Measurements from ENCODE around the gene DELE1.

DELE1 gene

GRCh38 chr5:141960449-141961323, 37.0 kb downstream of the DELE1 start:
- peak; percentile 29 for DNase-seq

GRCh38 chr5:141961466-141961865, 37.8 kb downstream of the DELE1 start:
- no peak for DNase-seq

- DNase-seq = no peak
Observed at GRCh38 chr5:141963701-141964100, 40.0 kb downstream of the DELE1 start.

GRCh38 chr5:141965071-141965470, 41.4 kb downstream of the DELE1 start:
- DNase-seq = no peak

- no peak for DNase-seq
Observed at GRCh38 chr5:141966275-141966962, 42.7 kb downstream of the DELE1 start.

- DNase-seq = no peak
Observed at GRCh38 chr5:141966963-141967333, 43.3 kb downstream of the DELE1 start.

GRCh38 chr5:141968914-141969608, 45.4 kb downstream of the DELE1 start, which contains the start of gene RNF14:
RNF14 (plus strand) TSS chr5:141969105; CDS start chr5:141973589, 4,484 bp downstream.
- DNase-seq = peak; percentile 30

- no peak for DNase-seq
Observed at GRCh38 chr5:141969783-141970771, 46.4 kb downstream of the DELE1 start.

GRCh38 chr5:141973871-141974595, 50.4 kb downstream of the DELE1 start:
- no peak for DNase-seq

- no peak for DNase-seq
Observed at GRCh38 chr5:141976176-141976575, 52.5 kb downstream of the DELE1 start.

GRCh38 chr5:141978389-141978788, 54.7 kb downstream of the DELE1 start:
- no peak for DNase-seq

GRCh38 chr5:141982626-141983025, 59.0 kb downstream of the DELE1 start:
- no peak for DNase-seq

- no peak for DNase-seq
Observed at GRCh38 chr5:141986072-141986471, 62.4 kb downstream of the DELE1 start.

GRCh38 chr5:141989720-141990119, 66.0 kb downstream of the DELE1 start:
- DNase-seq = no peak

Measured in NCI-H2081 treated with DMSO at 0.1 percent for 48 hours (cell line).